ENCODE data around the gene COBLL1. TPM values are rescaled to one million over a fixed set of nuclear protein-coding genes. Genes with fewer than 3 reads are reported as not detected.

COBLL1 gene
- total and polyA plus RNA-seq, 5 experiments from 2014 or later = 0.16 to 5.6 (median 4.2) TPM; not detected in 2

GRCh38 chr2:164700390-164700789 lies 141.2 kb downstream of the COBLL1 start:
- Mint-ChIP-seq H3K4me1 (no peaks in the 10 kb centered on the region), H3K27ac (no peak overlapping the region), H3K27me3 (peaks cover 0 to 1% (median 0%) of the 10 kb centered on the region in 5 donors), H3K4me3 (no peak overlapping the region), H3K36me3 (no peaks in the 10 kb centered on the region), H3K9me3 (no peaks in the 10 kb centered on the region)
- POLR2A ChIA-PET = no interaction called here
- ATAC-seq = no peak
- DNase-seq = no peak

DNA sequence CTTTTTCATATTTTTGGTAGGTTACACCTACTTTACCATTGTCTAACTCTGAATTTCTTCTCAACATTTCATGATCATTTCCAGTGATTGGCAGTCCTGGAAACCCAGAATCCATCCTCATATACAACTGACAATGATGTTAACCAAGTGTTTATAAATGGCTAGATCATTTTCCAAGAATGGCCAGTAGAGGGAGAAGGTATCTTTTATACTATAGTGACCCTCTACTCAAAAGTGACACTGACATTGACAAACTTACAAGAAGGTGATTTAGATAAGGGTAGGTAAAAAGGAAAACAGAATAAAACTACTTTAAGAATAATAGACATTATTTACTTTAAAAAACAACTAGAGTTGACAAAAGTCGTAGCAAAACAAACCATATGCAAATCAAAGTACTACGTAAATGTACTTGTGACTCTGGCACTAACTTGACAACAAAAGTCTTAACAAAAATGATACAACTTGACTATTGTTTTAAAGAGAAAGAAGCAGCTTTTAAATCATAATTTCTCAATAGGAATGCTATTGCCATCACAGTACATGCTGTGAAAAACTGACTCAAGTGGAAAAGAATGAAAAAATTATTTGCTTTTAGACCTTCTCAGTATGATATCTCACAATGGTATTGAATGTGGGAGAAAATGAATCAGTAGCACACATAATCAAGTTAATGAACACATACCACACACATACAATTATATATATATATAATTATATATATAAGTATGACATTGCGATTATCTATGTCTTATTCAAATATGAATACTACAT lies 143.7 kb downstream of the COBLL1 start:
- POLR2A ChIA-PET = no interaction called here
- H3K27me3 Mint-ChIP-seq = peaks cover 0 to 1% (median 0%) of the 10 kb centered on the region in 5 donors
- no peaks in the 10 kb centered on the region for H3K36me3 Mint-ChIP-seq
- no peak overlapping the region for H3K27ac Mint-ChIP-seq
- H3K9me3 Mint-ChIP-seq = peaks cover 0 to 2% (median 0%) of the 10 kb centered on the region in 9 donors
- H3K4me3 Mint-ChIP-seq = no peak overlapping the region
- no peaks in the 10 kb centered on the region for H3K4me1 Mint-ChIP-seq
- DNase-seq (no peak), ATAC-seq (no peak)

GRCh38 chr2:164696634-164697033 lies 145.0 kb downstream of the COBLL1 start:
- ATAC-seq (no peak), DNase-seq (no peak)
- H3K27ac Mint-ChIP-seq = no peak overlapping the region
- no peak overlapping the region for H3K4me3 Mint-ChIP-seq
- peaks cover 0 to 2% (median 0%) of the 10 kb centered on the region in 9 donors for H3K9me3 Mint-ChIP-seq
- H3K36me3 Mint-ChIP-seq = no peaks in the 10 kb centered on the region
- POLR2A ChIA-PET = no interaction called here
- H3K27me3 Mint-ChIP-seq = peaks cover 0 to 1% (median 0%) of the 10 kb centered on the region in 5 donors
- no peaks in the 10 kb centered on the region for H3K4me1 Mint-ChIP-seq

DNA sequence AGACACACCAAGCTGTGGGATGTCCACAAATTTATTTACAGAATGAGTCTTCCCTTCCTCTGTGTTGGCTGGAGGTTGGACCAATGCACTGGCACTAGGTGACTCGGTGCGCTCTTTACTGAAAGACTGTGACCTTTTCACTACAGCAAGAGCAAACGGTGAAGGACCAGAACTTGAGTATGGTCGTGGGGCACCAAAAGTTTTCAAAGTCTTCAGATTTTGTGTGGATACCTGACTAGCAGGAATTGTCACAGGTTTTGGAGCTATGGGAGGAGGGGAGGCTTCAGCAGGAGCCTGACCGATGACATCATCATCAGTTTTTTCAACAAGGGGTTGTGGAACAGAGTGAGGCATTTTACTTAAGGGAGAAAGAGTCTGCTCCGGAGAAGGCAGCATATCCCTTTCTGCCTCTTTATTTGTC lies 147.3 kb downstream of the COBLL1 start:
- POLR2A ChIA-PET = no interaction called here
- DNase-seq = no peak
- no peak for ATAC-seq
- Mint-ChIP-seq H3K9me3 (peaks cover 0 to 2% (median 0%) of the 10 kb centered on the region in 9 donors), H3K27me3 (no peaks in the 10 kb centered on the region), H3K36me3 (no peaks in the 10 kb centered on the region), H3K4me1 (no peaks in the 10 kb centered on the region), H3K4me3 (no peak overlapping the region), H3K27ac (no peak overlapping the region)

- Mint-ChIP-seq H3K27ac (no peak overlapping the region), H3K36me3 (no peaks in the 10 kb centered on the region), H3K9me3 (peaks cover 0 to 2% (median 0%) of the 10 kb centered on the region in 9 donors), H3K4me3 (no peak overlapping the region), H3K27me3 (no peaks in the 10 kb centered on the region), H3K4me1 (no peaks in the 10 kb centered on the region)
- no peak for ATAC-seq
- POLR2A ChIA-PET = no interaction called here
- no peak for DNase-seq
These were observed 147.8 kb downstream of the COBLL1 start for GRCh38 chr2:164693834-164694233.

GRCh38 chr2:164693390-164693789 lies 148.2 kb downstream of the COBLL1 start:
- H3K27ac Mint-ChIP-seq = no peak overlapping the region
- no peak overlapping the region for H3K4me3 Mint-ChIP-seq
- POLR2A ChIA-PET = no interaction called here
- H3K9me3 Mint-ChIP-seq = peaks cover 0 to 2% (median 0%) of the 10 kb centered on the region in 9 donors
- no peaks in the 10 kb centered on the region for H3K4me1 Mint-ChIP-seq
- DNase-seq (no peak), ATAC-seq (no peak)
- no peaks in the 10 kb centered on the region for H3K36me3 Mint-ChIP-seq
- no peaks in the 10 kb centered on the region for H3K27me3 Mint-ChIP-seq

DNA sequence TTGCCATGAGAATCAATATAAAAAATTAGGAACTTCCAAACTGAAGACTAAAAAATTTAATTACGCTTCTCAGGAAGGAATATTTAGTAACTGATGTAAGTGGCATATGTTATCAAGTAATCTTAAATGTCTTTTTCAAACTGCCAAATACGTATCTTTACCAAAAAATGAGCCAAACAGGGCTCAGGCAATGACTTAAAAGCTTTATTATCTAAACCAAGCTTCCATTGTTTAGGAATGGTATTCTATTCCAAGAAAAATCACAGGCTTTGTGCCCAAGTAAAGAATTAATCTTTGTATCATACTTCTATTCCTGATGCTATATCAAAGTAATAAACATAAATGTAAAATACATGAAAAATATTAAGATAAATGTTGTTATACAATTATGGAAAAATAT lies 148.7 kb downstream of the COBLL1 start:
- H3K9me3 Mint-ChIP-seq = peaks cover 0 to 2% (median 0%) of the 10 kb centered on the region in 9 donors
- H3K27me3 Mint-ChIP-seq = no peaks in the 10 kb centered on the region
- DNase-seq = no peak
- no peak overlapping the region for H3K4me3 Mint-ChIP-seq
- no peak overlapping the region for H3K27ac Mint-ChIP-seq
- H3K36me3 Mint-ChIP-seq = no peaks in the 10 kb centered on the region
- no peaks in the 10 kb centered on the region for H3K4me1 Mint-ChIP-seq
- POLR2A ChIA-PET = no interaction called here
- ATAC-seq = no peak

DNA sequence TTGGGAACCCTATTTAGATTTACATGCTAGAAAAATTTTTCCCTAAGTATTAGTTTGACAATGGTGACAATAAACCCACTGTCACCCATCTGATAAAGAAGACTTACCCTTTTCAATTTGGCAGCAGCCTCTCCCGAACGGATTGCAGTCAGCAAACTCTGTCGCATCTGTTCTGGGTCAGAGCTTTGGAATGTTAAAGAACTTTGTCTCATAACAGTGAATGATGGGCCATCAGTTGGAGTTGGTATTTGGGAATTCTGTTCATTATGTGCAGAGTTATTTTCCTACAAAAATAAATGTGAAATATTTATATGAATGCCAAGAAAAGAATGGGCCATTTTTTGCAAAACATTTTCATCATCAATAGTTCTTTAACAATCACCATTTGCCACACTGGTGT lies 149.5 kb downstream of the COBLL1 start:
- POLR2A ChIA-PET = no interaction called here
- no peaks in the 10 kb centered on the region for H3K27me3 Mint-ChIP-seq
- no peak overlapping the region for H3K27ac Mint-ChIP-seq
- DNase-seq (no peak), ATAC-seq (no peak)
- no peak overlapping the region for H3K4me3 Mint-ChIP-seq
- H3K9me3 Mint-ChIP-seq = peaks cover 0 to 2% (median 0%) of the 10 kb centered on the region in 9 donors
- H3K36me3 Mint-ChIP-seq = no peaks in the 10 kb centered on the region
- H3K4me1 Mint-ChIP-seq = no peaks in the 10 kb centered on the region

DNA sequence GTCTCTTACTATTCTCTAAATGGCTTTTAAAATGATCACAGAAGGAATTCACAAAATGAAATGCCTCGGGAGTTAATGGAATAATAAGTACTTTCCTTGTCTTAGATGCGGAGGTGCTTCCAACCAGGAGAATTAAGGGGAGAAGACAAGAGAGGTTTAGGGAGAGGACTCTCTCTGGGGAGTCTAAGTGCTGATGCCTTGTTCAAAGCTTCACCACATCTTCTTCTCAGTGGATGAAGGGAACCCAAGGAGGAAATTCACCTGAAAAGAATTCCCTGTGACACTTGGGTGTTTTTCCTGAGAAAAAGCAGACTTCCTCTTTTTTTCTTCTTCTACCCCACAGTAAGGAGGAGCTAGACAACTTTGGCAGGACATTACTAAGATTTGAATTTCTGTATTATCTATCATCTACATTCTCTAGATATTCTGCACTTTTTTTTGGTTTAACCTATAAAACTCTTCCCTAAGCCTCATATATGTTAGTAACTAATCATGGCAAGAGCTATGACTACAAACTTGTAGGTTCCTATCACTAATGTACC lies 150.2 kb downstream of the COBLL1 start:
- DNase-seq = no peak
- no peak for ATAC-seq
- no peaks in the 10 kb centered on the region for H3K27me3 Mint-ChIP-seq
- no peak overlapping the region for H3K4me3 Mint-ChIP-seq
- POLR2A ChIA-PET = no interaction called here
- no peaks in the 10 kb centered on the region for H3K36me3 Mint-ChIP-seq
- peaks cover 0 to 2% (median 0%) of the 10 kb centered on the region in 9 donors for H3K9me3 Mint-ChIP-seq
- no peak overlapping the region for H3K27ac Mint-ChIP-seq
- H3K4me1 Mint-ChIP-seq = no peaks in the 10 kb centered on the region

GRCh38 chr2:164690361-164690760 lies 151.3 kb downstream of the COBLL1 start:
- Mint-ChIP-seq H3K36me3 (no peaks in the 10 kb centered on the region), H3K4me3 (no peak overlapping the region), H3K9me3 (peaks cover 0 to 2% (median 0%) of the 10 kb centered on the region in 9 donors), H3K27me3 (no peaks in the 10 kb centered on the region), H3K4me1 (no peaks in the 10 kb centered on the region), H3K27ac (no peak overlapping the region)
- ATAC-seq (no peak), DNase-seq (no peak)
- POLR2A ChIA-PET = no interaction called here

- H3K9me3 Mint-ChIP-seq = no peaks in the 10 kb centered on the region
- no peak overlapping the region for H3K4me3 Mint-ChIP-seq
- no peaks in the 10 kb centered on the region for H3K4me1 Mint-ChIP-seq
- POLR2A ChIA-PET = no interaction called here
- ATAC-seq (no peak), DNase-seq (no peak)
- H3K27me3 Mint-ChIP-seq = no peaks in the 10 kb centered on the region
- no peaks in the 10 kb centered on the region for H3K36me3 Mint-ChIP-seq
- no peak overlapping the region for H3K27ac Mint-ChIP-seq
These were observed 152.7 kb downstream of the COBLL1 start for GRCh38 chr2:164688896-164689419.

GRCh38 chr2:164681009-164681408 lies 160.6 kb downstream of the COBLL1 start:
- no peaks in the 10 kb centered on the region for H3K27me3 Mint-ChIP-seq
- H3K9me3 Mint-ChIP-seq = peaks cover 0 to 26% (median 2%) of the 10 kb centered on the region in 9 donors
- DNase-seq = no peak
- no peaks in the 10 kb centered on the region for H3K4me1 Mint-ChIP-seq
- no peak overlapping the region for H3K27ac Mint-ChIP-seq
- no peak for ATAC-seq
- H3K36me3 Mint-ChIP-seq = no peaks in the 10 kb centered on the region
- POLR2A ChIA-PET = no interaction called here
- no peak overlapping the region for H3K4me3 Mint-ChIP-seq

- Mint-ChIP-seq H3K4me1 (no peaks in the 10 kb centered on the region), H3K4me3 (no peak overlapping the region), H3K27me3 (no peaks in the 10 kb centered on the region), H3K27ac (no peak overlapping the region), H3K9me3 (peaks cover 0 to 25% (median 2%) of the 10 kb centered on the region in 9 donors), H3K36me3 (no peaks in the 10 kb centered on the region)
- no peak for ATAC-seq
- POLR2A ChIA-PET = no interaction called here
- no peak for DNase-seq
These were observed 162.9 kb downstream of the COBLL1 start for GRCh38 chr2:164678631-164679149.
